Keratinocyte (primary cell): ENCODE results near the gene ITGA7. TPM values are rescaled to one million over a fixed set of nuclear protein-coding genes. Genes with fewer than 3 reads are reported as not detected.

Experiments used
- DNase-seq: peaks from one replicate; pipeline ENCODE4 v3.0.0-alpha.2; 2011; ENCODE audit warnings: low read depth, missing footprints, low spot score
- FAIRE-seq: peaks from 2 replicates; lab custom pipeline; 2011; peaks lifted over from hg19 to GRCh38; lab: Jason Lieb, UNC
- H2AFZ ChIP-seq: 2 replicates; pipeline ENCODE4 v1.6.0; 2012; ENCODE audit warnings: low read length, control low read depth, inconsistent platforms; ENCODE audit not compliant: control insufficient read depth
- H3K27ac ChIP-seq: 2 replicates; pipeline ENCODE4 v1.5.1; 2011; ENCODE audit warnings: low read length; ENCODE audit not compliant: control insufficient read depth, insufficient read depth
- H3K27me3 ChIP-seq: 3 replicates; pipeline ENCODE4 v1.6.0; 2011; ENCODE audit warnings: low read length; ENCODE audit not compliant: control insufficient read depth, insufficient read depth; ENCODE audit errors: extremely low read depth
- H3K36me3 ChIP-seq, 2 experiments: 2 replicates in 1 of 2; 3 replicates in 1 of 2; pipeline ENCODE4 v1.5.1; 2011; ENCODE audit warnings: low read length in 2 of 2, mild to moderate bottlenecking in 1 of 2; ENCODE audit not compliant: control insufficient read depth in 2 of 2, insufficient read depth in 2 of 2; ENCODE audit errors: extremely low read depth in 1 of 2
- H3K4me1 ChIP-seq: 3 replicates; pipeline ENCODE4 v1.5.1; 2011; ENCODE audit warnings: low read length; ENCODE audit not compliant: control insufficient read depth, insufficient read depth; ENCODE audit errors: extremely low read depth
- H3K4me2 ChIP-seq: 3 replicates; pipeline ENCODE4 v1.6.0; 2011; ENCODE audit warnings: low read depth, low read length; ENCODE audit not compliant: control insufficient read depth, insufficient read depth; ENCODE audit errors: extremely low read depth
- H3K4me3 ChIP-seq, 3 experiments: fragments of 200-600 bp in 1 of 3; sonication (generic) in 1 of 3; 2 replicates in 2 of 3; 3 replicates in 1 of 3; pipeline ENCODE4 v1.5.1; 2011 to 2016; ENCODE audit warnings: low read length in 3 of 3, mild to moderate bottlenecking in 3 of 3, control low read depth in 2 of 3, inconsistent platforms in 1 of 3, low read depth in 1 of 3, mixed read lengths in 1 of 3, mixed run types in 1 of 3, moderate library complexity in 1 of 3; ENCODE audit not compliant: control insufficient read depth in 2 of 3, insufficient read depth in 2 of 3; ENCODE audit errors: extremely low read depth in 1 of 3
- H3K79me2 ChIP-seq: 2 replicates; pipeline ENCODE4 v1.6.0; 2012; ENCODE audit warnings: low read length; ENCODE audit not compliant: control insufficient read depth, insufficient read depth
- H3K9ac ChIP-seq: 3 replicates; pipeline ENCODE4 v1.6.0; 2011; ENCODE audit warnings: low read length; ENCODE audit not compliant: control insufficient read depth, insufficient read depth; ENCODE audit errors: extremely low read depth
- H3K9me1 ChIP-seq: 3 replicates; pipeline ENCODE4 v1.6.0; 2011; ENCODE audit warnings: low read length; ENCODE audit not compliant: control insufficient read depth, insufficient read depth; ENCODE audit errors: extremely low read depth
- H3K9me3 ChIP-seq: 2 replicates; pipeline ENCODE4 v1.5.1; 2012; ENCODE audit warnings: low read depth, low read length; ENCODE audit not compliant: control insufficient read depth
- H4K20me1 ChIP-seq: 3 replicates; pipeline ENCODE4 v1.6.0; 2011; ENCODE audit warnings: low read length; ENCODE audit not compliant: control insufficient read depth, insufficient read depth; ENCODE audit errors: extremely low read depth
- EZH2 ChIP-seq: IDR thresholded peaks from one replicate; pipeline ENCODE4 v1.6.1; 2012; ENCODE audit warnings: inconsistent platforms, mild to moderate bottlenecking, low read length, moderate library complexity
- dilution Hi-C: fragments of 300-500 bp; cut with MboI; formaldehyde crosslinking; loops from one replicate; pipeline ENCODE4 v1.7.0; 2020; ENCODE audit warnings: low sequenced_read_pairs; ENCODE audit not compliant: extremely low pct_ligation_motif_present
- polyA plus RNA-seq, 5 experiments: library from polyadenylated mRNA; depleted of rRNA in 3 of 5; stranded (reverse) in 3 of 5; stranded (forward) in 1 of 5; unstranded in 1 of 5; fragments of >200 nt; gene quantifications; 1 replicate in 1 of 5; 2 replicates in 3 of 5; 3 replicates in 1 of 5; pipeline versions ENCODE4 v1.2.1 to v1.2.3, GENCODE V29; 2011 to 2012; ENCODE audit warnings: missing spikeins in 2 of 5, low read depth in 1 of 5, low replicate concordance in 1 of 5
- TF ChIP-seq, protein P1 (sequence below), 3 experiments: IDR thresholded peaks in 1 of 3; conservative IDR thresholded peaks in 1 of 3; optimal IDR thresholded peaks in 1 of 3; 2 replicates in 2 of 3; 3 replicates in 1 of 3; pipeline versions ENCODE3 to v1.5.1; 2011; ENCODE audit warnings: low read length in 3 of 3, mild to moderate bottlenecking in 3 of 3, moderate library complexity in 2 of 3, control low read depth in 1 of 3, inconsistent platforms in 1 of 3; ENCODE audit not compliant: insufficient read depth in 2 of 3; ENCODE audit errors: extremely low read depth in 1 of 3

The ITGA7 gene
- polyA plus RNA-seq, 1 donor (not counting 4 experiments of a cell fraction or from before 2014, with no cell fraction given), result 0.04 TPM

DNA sequence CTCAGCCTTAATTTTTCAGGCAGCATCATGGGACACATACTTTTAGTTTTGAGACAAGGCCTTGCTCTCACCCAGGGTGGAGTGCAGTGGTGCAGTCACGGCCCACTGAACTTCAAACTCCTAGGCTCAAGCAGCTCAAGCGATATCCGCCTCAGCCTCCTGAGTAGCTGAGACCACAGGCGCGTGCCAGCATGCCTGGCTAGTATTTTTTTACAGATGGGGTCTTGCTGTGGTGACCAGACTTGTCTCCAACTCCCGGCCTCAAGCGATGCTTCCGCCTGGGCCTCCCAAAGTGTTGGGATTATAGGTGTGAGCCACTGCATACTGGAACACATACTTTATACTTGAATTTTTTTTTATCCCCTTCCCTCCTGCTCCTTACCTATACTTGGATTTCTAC, 15.2 kb upstream of the ITGA7 start:
- no peak overlapping the region for H3K4me3 ChIP-seq
- no peak overlapping the region for H2AFZ ChIP-seq
- no peak overlapping the region for H3K9ac ChIP-seq
- FAIRE-seq (no peak), DNase-seq (no peak)
- H3K4me1 ChIP-seq, result peaks cover 38% of the 10 kb centered on the region
- peaks cover 16% of the 10 kb centered on the region for H3K79me2 ChIP-seq
- dilution Hi-C loops, result loop anchor here (5.0 kb wide), 1 partner anchor 36 kb away; no protein-coding TSS in a partner anchor
- no peak overlapping the region for H3K4me2 ChIP-seq
- no peak for TF ChIP-seq EZH2
- TF ChIP-seq, protein P1, sequence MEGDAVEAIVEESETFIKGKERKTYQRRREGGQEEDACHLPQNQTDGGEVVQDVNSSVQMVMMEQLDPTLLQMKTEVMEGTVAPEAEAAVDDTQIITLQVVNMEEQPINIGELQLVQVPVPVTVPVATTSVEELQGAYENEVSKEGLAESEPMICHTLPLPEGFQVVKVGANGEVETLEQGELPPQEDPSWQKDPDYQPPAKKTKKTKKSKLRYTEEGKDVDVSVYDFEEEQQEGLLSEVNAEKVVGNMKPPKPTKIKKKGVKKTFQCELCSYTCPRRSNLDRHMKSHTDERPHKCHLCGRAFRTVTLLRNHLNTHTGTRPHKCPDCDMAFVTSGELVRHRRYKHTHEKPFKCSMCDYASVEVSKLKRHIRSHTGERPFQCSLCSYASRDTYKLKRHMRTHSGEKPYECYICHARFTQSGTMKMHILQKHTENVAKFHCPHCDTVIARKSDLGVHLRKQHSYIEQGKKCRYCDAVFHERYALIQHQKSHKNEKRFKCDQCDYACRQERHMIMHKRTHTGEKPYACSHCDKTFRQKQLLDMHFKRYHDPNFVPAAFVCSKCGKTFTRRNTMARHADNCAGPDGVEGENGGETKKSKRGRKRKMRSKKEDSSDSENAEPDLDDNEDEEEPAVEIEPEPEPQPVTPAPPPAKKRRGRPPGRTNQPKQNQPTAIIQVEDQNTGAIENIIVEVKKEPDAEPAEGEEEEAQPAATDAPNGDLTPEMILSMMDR (optimal IDR thresholded peaks at IDR 0.05 in 1 of 3, IDR thresholded peaks at IDR 0.05 in 1 of 3, conservative IDR thresholded peaks at IDR 0.05 in 1 of 3; ENCODE audit: extremely low read depth in 1 of 3, insufficient read depth in 2 of 3, low read length in 3 of 3), result no peak
- no peaks in the 10 kb centered on the region for H3K9me1 ChIP-seq
- no peaks in the 10 kb centered on the region for H3K27me3 ChIP-seq
- H4K20me1 ChIP-seq, result no peaks in the 10 kb centered on the region
- H3K36me3 ChIP-seq, result peaks cover 20 to 24% of the 10 kb centered on the region in 2 experiments
- no peaks in the 10 kb centered on the region for H3K9me3 ChIP-seq
- no peak overlapping the region for H3K27ac ChIP-seq

DNA sequence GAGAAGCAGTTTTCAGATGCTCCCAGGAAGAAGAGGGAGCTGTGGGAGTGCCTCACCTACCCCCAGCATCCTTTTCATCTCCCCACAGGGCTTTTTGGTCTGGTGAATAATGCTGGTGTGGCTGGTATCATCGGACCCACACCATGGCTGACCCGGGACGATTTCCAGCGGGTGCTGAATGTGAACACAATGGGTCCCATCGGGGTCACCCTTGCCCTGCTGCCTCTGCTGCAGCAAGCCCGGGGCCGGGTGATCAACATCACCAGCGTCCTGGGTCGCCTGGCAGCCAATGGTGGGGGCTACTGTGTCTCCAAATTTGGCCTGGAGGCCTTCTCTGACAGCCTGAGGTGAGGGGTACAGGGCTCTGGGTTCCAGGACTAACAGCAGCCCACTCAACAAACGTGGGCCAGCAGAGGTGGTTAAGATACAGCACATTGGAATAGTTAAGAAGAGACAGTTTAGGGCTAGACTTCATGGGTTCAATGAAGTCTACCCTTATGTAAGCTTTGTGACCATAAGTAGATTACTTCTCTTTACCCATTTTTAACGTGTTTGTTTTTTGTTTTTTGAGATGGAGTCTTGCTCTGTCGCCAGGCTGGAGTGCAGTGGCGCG, 14.0 kb upstream of the ITGA7 start:
- Histone ChIP-seq H3K9me3 (no peaks in the 10 kb centered on the region), H3K27me3 (no peaks in the 10 kb centered on the region), H2AFZ (no peak overlapping the region), H3K9me1 (no peaks in the 10 kb centered on the region), H4K20me1 (no peaks in the 10 kb centered on the region), H3K9ac (no peak overlapping the region), H3K4me2 (no peak overlapping the region), H3K79me2 (peaks cover 5% of the 10 kb centered on the region), H3K4me1 (peaks cover 38% of the 10 kb centered on the region), H3K27ac (no peak overlapping the region), H3K4me3 (no peak overlapping the region), H3K36me3 (peaks cover 19 to 24% of the 10 kb centered on the region in 2 experiments)
- DNase-seq (no peak), FAIRE-seq (no peak)
- dilution Hi-C loops, result loop anchor here (5.0 kb wide), 1 partner anchor 34 kb away; no protein-coding TSS in a partner anchor
- TF ChIP-seq, protein P1 (optimal IDR thresholded peaks at IDR 0.05 in 1 of 3, IDR thresholded peaks at IDR 0.05 in 1 of 3, conservative IDR thresholded peaks at IDR 0.05 in 1 of 3; ENCODE audit: extremely low read depth in 1 of 3, insufficient read depth in 2 of 3, low read length in 3 of 3), result no peak
- no peak for TF ChIP-seq EZH2
